Suppressor macrophage treated with lipopolysaccharide for 1 hour (primary cell): ENCODE results near the gene TRAPPC3L.

Experiments used
- DNase-seq, 3 donors: peaks; one replicate each; pipeline ENCODE4 v3.0.0-alpha.2; 2020 to 2022

TRAPPC3L gene

DNA sequence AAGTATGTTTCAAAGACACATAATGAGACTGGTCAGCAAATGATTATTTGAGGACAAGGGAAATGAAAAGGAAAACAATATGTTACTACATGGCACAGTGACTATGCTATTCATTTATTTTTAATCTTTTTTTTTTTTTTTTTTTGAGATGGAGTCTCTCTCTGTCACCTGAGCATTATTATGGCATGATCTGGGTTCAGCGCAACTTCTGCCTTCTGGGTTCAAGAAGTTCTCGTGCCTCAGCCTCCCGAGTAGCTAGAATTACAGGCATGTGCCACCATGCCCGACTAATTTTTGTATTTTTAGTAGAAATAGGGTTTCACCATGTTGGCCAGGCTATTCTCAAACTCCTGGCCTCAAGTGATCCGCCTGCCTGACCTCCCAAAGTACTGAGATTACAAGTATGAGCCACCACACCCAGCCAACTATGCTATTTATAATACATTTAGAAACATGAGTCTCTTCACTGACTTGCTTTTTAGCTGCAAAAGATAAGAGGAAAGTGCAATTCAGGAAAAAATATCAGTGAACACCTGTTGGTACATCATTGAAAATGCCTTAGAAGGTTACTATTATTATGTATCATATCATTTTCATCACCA lies 11.4 kb upstream of the TRAPPC3L start:
- DNase-seq: no peak

DNA sequence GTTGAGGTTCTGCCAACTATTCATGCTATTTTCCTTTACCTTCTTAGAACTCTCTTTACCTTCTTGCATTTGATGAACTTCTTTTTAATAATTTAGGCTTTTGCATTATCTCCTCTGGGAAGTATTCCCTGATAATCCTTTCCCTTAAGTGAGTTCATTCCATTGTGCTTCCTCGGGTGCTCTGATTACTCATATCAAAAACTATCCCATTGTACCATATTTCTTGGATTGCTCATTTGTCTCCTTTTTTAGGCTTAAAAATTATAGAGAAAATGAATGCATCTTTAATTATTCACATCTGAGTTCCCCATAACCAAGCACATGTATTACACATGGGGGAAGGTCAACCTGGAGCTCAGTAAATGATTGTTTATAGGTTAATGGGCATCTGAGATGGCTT lies 10.6 kb upstream of the TRAPPC3L start:
- no peak for DNase-seq

DNA sequence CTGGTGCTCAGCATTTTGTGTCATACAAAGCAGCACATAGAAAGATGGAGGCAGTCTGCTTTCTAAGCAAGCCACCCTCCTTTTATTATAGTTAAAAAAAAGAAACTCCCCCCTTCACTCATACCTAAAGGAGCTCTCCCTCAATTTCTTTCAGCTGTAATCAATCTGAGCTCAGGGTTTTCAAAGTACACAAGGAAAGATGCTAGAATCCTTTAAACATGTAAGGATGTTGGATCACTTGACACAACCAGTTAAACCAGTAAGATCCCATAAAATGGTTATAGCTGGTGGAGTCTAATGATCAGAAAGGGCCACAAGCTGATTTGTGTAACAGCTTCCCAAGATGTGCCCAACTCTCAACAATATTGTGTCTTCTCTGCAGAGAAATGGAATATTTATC lies 8.0 kb upstream of the TRAPPC3L start, which contains the start of gene CALHM4:
Gene CALHM4, plus strand, starts transcription at position 301 of the 400 bp plus-strand sequence. Its CDS starts 43 bp downstream, at position 344.
- DNase-seq: no peak

DNA sequence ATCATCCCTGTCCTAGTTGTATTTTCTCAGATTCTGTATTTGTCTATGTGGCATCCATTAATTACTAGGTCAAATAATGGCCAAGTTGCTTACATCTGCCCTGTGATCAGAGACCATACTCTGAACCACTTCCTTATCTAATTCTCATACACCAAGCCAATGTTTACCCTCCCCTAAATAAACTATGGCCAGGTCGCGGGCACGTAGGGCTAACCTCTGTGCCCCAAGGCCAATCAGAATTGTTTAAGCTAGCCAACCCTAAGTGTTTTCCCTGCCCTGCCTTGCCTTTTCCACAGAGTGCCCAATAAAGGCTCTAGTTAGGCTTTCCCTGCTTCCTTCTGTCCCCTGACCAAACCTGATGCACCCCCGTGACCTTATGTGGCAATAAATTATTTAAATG lies 5.3 kb upstream of the TRAPPC3L start:
- no peak for DNase-seq

DNA sequence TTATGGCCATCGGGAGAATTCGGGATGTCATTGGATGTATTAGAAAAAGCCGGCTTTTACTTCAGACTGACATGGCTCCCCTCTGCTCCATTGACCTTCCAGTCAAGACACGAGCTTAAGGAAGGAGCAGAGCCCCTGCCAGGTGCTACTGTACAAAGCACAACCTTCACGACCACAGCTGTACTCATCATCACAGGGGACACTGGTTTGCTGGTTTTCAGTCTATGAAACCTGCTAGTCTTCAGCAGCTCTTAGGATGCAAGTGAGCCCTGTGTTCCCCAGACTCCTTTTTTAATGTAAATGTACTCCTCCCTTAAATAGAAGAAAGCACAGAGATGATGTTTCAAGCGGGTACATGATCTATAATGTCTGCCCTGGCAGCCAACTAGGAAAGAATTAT lies 1.9 kb upstream of the TRAPPC3L start:
- no peak for DNase-seq

DNA sequence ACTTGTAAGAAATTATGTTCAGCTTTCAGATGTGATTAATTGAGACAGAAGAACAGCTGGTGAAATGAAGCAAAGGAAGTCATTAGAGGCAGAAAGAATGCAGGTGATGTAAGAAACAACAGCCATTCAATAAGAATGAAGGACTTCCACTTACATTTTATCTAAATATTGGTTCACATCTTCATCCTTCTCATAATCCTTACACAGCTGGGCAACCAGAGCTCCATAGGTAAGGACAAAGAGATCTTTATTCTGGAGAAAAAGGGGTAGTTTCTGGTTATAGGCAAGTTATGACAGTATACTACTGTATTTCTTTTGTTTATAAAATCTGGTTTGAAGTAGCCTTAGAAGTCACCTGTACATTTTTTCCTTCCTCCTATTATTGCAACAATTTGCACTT lies 2.3 kb downstream of the TRAPPC3L start:
- no peak for DNase-seq

DNA sequence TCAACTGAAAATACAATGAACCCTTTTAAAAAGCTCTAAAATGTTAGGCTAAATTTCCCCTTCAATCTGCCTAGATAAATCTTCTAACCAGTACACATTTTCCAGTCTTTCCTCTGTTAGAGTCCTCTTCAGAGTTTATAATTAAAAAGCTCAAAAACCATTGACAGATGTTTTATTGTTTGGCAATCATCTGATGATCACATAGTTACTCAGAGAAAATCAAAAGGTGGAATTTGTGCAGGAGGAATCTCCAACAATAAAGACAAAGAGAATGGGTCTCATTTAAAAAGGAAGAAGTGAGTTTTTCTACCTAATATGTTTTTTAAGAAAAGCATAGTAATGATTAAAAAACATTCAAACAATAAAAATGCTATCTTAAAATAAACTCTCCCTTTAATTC lies 3.1 kb downstream of the TRAPPC3L start:
- no peak for DNase-seq

DNA sequence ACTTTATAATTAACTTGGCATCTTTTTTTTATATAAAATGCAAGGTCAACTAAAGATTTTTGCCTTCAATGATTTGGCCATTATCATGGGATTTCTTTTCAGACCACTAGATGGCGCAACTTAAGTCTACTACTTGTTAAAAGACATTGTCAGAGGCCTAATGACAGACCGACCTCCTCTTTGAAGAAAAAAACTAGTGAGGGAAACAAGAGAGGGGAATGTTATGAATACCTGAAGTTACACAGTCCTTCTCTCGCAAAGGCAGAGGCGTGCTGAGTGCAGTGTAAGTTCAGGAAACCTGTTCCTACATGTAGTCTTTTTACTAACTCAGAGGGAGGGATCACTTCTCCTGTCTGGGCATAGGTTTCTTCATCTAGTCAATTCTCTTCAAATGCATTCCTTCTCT lies 9.3 kb downstream of the TRAPPC3L start:
- DNase-seq: peak; percentile 76 to 87 (median 79)

DNA sequence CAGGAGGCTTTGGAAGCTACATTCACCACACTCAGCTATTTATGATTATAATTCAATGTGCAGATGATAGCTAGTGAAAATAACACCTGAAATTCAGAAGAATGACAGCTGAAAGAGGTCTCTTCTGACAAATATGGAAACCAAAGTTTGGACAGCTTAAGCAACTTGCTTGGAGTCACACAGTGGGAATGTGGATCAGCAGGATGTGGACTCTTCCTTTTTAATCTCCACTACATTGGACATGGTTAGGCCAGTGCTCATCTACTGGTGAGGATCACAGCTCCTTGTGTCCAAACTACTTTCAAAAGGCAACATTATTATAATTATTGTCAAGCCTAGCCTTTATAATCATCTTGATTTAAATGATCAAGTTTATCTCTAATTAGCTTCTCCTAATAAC lies 10.4 kb downstream of the TRAPPC3L start:
- DNase-seq: no peak

DNA sequence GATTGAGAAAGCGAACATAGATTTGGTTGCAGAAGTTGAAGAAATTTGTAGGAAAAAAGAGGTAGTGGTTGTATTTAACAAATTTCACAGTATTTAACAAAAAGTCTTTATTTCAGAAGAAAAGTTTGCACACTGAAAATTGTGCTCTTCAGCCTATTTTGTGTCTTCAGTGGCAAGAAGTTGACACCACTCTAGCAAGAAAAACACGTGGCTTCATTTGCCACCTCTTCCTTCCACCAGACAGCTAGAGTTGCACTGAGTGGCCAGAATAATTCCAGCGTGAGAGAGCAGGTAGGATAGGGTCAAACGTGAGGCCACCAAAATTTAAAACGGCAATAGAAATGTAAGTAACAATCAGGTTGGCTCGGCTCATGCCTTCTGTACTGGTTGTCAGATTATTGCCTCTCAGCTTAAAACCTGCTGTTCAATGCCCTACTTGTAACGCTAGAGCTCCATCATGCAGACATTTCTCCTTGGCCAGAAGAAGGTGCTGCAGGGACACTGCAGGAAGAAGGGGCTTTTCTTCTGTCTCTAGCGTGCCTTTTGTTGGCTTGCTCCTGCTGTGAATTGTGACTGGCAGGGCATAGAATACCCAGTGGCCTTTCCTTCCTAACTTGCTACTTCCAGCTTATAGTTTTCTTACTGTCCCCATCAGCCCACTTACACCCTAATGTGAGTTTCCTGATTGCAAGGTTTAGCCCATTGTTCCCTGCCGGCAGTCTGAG lies 12.1 kb downstream of the TRAPPC3L start:
- DNase-seq: no peak

DNA sequence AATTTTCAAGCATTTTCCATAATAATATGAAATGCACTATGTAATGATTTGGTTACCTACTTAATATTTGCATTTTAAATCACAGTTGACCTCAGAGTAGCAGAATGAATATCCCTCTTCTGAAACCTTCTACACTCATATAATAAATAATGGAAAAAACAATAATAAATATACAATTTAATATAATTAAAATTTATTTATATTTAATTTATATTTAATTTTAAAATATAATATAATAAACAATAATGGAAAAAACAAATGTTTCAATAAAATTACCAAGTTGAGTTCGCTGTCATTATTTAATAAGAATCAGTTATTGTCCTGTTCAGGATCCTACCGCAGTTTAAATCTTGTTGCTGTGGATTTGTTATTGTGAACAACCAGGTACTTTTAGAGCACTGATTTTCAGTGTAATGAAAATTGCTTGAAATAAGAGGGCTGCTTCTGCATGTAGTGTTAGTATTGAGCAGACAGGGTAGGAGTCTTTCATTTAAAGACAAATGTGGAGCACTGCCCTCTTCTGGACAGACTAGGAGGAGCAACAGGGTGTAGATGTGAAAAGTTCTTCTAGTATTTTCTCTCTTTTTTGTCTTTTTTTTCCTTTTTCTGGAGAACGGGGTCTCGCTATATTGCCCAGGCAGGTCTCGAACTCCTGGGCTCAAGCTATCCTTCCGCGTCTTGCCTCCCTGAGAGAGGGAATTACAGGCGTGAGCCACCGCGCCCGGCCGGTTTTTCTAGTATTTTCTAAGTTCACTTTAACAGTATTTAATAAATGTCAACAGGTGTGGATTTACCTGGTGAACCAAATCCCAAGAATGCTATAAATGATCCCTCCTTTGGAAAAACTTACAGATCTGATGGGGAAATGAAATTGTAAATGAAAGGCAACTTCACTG lies 13.6 kb downstream of the TRAPPC3L start:
- peak; percentile 79 to 88 (median 82) for DNase-seq

DNA sequence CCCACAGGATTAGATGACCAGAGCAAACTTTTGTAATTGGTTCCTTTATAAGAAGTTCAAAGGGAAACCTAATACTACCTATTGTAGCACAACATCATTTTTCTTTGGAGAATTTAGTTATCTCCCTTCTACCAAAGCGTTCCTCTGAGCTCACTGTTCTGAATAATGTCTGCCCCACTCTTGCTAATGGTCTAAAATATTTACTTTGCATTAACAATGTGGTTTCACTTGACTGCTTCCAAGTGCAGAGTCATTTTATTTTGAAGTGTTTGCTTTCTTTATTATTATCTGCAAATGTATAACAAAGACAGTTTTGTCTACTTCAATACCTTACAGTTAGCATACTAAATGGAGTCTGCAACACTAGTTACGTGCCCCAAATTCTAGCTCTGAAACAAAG lies 15.0 kb downstream of the TRAPPC3L start:
- no peak for DNase-seq

DNA sequence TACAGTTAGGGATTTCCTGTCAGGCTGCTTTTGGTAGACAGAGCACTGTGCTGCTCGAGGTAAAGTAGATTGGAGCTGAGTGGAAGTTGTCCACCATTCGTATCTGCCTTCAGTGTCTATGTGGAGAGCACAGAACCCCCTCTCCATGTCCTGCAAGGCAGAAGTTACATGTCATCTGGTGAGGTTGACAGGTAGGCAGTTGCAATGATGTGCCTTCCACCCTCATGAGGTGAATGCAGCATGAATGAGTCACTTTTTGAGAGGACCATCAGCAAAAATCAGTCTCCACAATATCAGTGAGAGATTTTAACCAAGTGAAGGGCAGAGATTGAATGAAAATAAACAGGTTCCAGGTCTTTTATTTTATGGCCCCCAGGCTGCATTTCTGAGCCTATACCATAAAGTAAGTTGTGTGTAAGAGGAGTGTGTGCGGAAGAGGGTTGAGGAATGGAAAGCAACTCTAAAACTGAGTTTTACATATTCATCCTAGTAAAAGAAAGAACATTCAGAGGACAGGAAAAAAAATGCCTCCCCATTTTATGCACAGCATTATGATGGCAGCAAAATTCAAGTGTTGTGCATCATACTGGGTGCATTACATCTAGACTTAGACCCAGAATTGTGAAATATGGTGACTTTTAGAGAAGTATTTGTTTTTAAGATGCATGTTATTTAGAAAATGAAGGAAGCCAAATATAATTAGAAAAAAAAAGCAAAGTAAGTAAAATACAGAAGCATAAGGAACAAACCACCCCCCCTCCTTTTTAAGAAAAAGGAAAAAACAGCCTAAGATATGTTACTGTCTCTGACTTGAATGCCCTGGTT lies 15.8 kb downstream of the TRAPPC3L start:
- peak in 2 of 3 donors; percentile 32 to 40 for DNase-seq

DNA sequence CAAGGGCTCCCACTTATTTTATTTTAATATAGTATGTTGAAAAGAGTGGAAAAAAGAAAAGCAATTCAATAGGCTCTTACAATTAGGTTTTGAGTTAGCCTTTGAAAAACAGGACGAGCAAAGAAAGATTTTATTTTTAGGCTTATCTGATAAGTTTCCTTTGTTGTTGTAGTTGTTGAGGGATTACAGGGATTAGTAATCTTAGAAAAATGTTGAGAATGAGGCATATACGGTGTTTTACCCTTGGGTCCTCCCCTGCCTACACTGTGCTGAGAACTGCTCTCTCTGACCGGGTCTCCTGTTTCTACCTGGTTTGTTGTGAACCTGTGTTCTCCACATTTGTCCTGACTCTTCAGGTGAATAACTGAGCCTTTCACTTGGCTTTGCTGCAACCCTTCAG lies 16.7 kb downstream of the TRAPPC3L start:
- DNase-seq: no peak

DNA sequence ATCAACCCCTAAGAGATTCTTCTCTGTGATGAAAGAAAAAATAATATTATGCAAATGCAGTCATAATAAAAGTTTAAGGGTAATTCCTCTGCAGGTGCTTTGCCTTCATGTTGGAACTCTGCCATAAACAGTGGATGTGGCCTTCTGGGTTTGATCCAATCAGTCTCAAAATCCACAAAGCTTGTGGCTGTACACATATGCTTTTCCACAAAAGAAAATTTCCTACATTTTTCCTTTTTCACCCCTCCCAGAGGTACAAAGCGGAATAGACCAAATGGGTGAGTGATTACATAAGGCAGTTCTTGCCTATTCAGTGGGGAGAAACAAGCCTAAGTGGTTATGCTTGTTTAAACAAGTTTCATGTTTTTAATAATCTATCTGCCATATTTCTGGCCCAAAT lies 17.4 kb downstream of the TRAPPC3L start:
- DNase-seq: no peak

DNA sequence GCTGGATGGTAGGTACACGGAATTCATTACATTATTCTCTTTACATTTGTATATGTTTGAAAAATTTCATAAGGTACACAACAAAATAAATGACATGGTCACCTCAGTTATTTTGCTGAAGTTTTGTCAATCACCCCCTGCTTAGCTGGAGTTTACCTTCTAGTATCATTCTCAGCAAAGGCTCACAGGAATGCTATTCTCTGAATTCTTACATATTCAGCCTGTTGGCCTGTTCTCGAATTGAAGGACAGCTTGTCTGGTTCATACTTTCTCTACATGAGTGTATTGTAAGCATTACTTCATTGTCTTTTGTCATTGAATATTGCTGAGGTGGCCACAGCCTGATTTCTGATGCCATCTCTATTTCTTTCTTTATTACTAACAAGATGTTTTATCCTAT lies 21.2 kb downstream of the TRAPPC3L start:
- DNase-seq: no peak

DNA sequence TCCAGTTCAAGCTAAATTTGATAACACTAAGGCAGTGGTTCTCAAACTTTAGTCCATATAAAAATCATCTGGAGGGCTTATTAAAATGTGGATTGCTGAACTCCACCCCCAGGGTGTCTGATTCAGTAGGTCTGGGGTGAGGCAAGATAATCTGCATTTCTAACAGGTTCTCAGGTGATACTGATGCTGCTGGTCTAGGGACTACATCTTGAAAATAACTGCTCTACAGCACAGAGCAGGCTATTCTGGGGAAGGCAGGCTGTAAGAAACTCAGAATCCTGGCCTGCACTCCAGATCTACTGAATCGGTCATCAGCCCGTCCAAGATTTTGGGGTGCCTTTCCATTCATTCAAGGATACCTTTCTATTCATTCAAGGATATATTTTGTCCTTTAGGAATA lies 22.6 kb downstream of the TRAPPC3L start:
- no peak for DNase-seq

DNA sequence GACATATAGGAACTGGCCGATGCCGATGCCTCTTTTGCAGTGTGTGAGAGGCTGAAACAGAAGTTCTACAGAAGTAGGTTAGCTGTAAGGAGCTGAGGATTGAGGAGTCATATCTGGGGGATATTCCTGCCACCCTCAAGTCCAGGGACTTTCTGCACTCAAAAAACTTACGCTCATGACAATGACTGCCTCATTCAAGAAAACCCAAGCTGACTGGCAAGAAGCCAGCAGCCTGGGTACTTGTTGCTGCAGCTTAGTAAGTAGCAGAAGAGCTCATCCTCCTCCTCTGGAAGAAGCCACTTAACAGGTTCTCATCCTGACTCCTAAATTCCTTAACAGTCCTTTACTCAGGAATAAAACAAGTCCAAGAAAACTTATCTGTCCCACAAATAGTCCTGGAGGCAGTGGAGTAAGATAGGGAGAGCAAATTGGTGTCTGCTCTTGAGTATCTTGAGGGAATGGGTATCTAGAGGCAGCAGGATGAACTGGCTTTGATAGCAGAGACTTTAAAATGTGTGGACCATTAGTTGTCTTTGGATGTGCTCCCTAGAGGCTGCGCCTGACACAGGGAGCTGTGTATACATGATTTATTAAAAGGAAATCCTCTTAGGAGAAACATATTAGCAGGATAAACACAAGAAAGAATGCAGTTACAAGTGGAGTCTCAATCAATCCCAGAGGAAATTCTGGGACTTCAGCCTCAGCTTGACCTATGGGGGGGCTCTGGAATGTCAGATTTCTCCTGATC lies 26.7 kb downstream of the TRAPPC3L start:
- DNase-seq: peak; percentile 64 to 85 (median 76)

DNA sequence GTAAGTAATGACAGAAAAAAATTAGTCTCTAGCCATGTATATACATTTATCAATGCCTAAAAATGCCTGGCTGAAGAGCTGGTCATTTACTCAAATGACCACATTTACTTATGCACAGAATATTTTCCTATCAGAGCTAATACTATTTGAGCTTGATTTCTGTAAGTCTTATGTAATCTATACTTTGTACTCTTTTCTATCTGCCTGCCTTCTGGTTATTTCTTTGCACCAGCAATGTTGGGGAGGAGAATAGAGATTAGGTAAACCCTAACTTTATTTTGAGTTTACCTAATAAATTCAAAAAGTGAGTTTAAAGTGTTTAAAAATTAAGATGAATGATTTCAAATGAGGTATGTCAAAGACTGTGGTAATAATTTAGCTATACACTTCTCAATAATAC lies 30.3 kb downstream of the TRAPPC3L start:
- no peak for DNase-seq

DNA sequence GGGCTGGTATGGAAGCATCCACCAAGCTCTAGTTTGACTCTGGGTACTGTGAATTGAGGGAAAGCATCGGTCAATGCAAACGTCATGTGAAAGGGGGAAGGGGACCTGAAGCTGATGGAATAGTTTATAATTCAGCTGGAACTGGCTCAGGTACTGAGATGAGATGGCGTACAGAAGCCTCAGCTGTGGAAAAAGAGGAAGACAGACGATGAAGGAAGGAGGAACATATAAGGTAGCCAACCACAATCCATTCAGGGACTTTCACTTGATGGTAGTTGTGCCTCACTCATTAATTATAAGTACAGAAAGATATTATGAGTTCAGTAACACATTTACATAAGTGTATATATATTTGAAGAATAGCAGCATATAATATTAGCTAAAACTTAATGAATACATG lies 31.4 kb downstream of the TRAPPC3L start:
- DNase-seq: peak in 1 of 3 donors; percentile 24

DNA sequence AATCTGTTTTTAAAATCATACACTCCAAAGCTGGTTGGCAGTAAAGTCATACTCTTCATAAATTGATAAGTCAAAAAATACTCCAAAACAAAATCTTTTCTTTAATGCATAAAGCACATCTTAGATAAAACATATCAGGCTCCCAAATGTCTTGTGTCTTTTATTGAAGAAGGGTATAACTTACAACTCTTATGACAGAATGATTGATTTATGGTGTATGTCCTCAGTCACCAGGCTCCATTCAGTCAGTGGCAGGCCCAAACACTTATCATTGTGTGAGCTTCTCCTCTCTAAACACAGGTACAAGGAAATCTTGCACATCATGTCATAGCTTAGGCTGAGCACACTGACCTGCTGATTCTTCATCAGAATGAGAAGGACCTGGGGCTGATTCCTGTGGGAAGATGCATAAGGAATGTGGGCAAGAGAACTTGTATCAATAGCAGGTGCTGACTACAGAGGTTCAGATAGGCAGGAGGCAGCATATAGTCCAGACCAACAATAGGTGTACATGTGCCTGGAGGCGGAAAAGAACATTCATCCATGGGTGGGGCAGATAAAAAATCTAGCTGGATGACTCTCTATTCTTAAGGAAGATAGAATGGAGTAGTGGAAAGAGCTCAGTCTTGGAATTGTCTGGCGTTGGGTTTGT lies 32.1 kb downstream of the TRAPPC3L start:
- DNase-seq: no peak
